B cell (primary cell): ENCODE results near the gene AGGF1.

Experiments used
- CTCF ChIP-seq: fragments of 200-600 bp; IDR thresholded peaks from one replicate; pipeline ENCODE4 v1.8.0; 2022; ENCODE audit warnings: antibody characterized with exemption, mild to moderate bottlenecking
- EZH2 ChIP-seq: IDR thresholded peaks from 2 replicates; pipeline ENCODE4 v1.6.1; 2012; ENCODE audit warnings: borderline replicate concordance, low read depth, mild to moderate bottlenecking, moderate library complexity, low read length; ENCODE audit not compliant: insufficient read depth, poor library complexity, severe bottlenecking

- TF ChIP-seq EZH2, result no peak
- TF ChIP-seq CTCF, result no peak
Observed at GRCh38 chr5:77035950-77036349, 5.7 kb downstream of the AGGF1 start.
